Myometrial cell (primary cell): ENCODE results near the gene ZFP36L1. TPM values are rescaled to one million over a fixed set of nuclear protein-coding genes. Genes with fewer than 3 reads are reported as not detected.

ENCODE experiments used
- total RNA-seq: library from RNA; depleted of rRNA; stranded (reverse); fragments of >200 nt; gene quantifications from 2 replicates; pipeline ENCODE4 v1.2.3, GENCODE V29; 2015

Gene ZFP36L1
- 51.2 and 78.7 TPM in 2 replicates for total RNA-seq

GRCh38 chr14:68792979-68793733 lies at the start of gene ZFP36L1:
TSS of gene ZFP36L1 (minus strand) at chr14:68793067. CDS start at chr14:68792938, 129 bp downstream.

Other genes starting within 250 kb of the ZFP36L1 start
- gene ACTN1, start 186.2 kb upstream of the ZFP36L1 start, total RNA-seq: 449 and 543 TPM in 2 replicates